ENCODE data around the gene MYO1D. TPM values are rescaled to one million over a fixed set of nuclear protein-coding genes. Genes with fewer than 3 reads are reported as not detected.

MYO1D gene
- total RNA-seq, 1 donor from 2014 or later, result 18.0 TPM

DNA sequence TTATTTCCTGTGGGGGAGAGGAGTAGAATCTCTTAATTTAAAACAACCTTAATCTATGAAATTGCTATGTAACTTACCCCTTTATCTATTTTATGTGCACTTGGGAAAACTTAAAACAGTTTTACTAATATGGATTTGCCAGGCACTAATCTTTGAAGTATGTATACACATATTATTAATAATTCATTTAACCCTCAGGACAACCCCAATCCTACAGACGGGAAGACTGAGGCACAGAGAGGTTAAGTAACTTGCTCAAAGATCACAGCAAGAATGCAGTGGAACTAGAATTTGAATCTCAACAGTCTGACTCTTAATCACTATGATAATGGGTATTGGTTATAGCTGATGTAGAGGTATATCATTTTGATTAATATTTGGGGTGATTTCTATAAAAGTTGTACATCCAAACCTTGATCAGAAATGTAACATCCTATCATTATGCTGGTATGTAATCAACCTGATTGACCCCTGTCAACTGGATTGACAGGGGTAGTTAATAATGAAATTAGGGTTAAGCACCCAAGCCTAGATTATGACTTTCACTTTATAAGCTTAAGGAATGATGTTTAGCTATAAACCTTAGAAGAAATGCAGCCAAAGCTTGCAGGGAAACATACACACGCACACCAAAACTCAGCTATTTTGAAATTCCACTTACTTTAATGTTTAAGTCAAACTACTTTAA lies 1.6 kb downstream of the MYO1D start:
- H3K27ac Mint-ChIP-seq (ENCODE audit: unreplicated experiment), result no peak overlapping the region
- H3K4me1 ChIP-seq (ENCODE audit: insufficient read depth, low read length), result peaks cover 14% of the 10 kb centered on the region
- no peak overlapping the region for H3K27ac ChIP-seq (ENCODE audit: low read depth, low read length)
- H3K27me3 Mint-ChIP-seq (ENCODE audit: low read depth, unreplicated experiment), result peaks cover 2% of the 10 kb centered on the region
- no peaks in the 10 kb centered on the region for H3K9me3 Mint-ChIP-seq (ENCODE audit: unreplicated experiment)
- no peaks in the 10 kb centered on the region for H3K9me3 ChIP-seq (ENCODE audit: insufficient read depth, low read depth, low read length)
- H2AFZ ChIP-seq (ENCODE audit: low read depth, low read length), result no peak overlapping the region
- DNase-seq (ENCODE audit: low read depth), result no peak
- peak overlapping the region; percentile 72 for H3K4me3 ChIP-seq (ENCODE audit: insufficient read depth, low read depth, low read length)
- no peaks in the 10 kb centered on the region for H3K36me3 ChIP-seq (ENCODE audit: insufficient read depth, low read length)
- no peaks in the 10 kb centered on the region for H3K36me3 Mint-ChIP-seq (ENCODE audit: low read depth, unreplicated experiment)
- no peak for FAIRE-seq
- no peak overlapping the region for H3K9ac ChIP-seq (ENCODE audit: low read length)
- H3K4me3 Mint-ChIP-seq (ENCODE audit: unreplicated experiment), result peak overlapping the region; percentile 86
- H4K20me1 ChIP-seq (ENCODE audit: insufficient read depth, low read length), result no peaks in the 10 kb centered on the region
- H3K27me3 ChIP-seq (ENCODE audit: insufficient read depth, low read length), result peaks cover 10% of the 10 kb centered on the region
- peaks cover 8% of the 10 kb centered on the region for H3K4me1 Mint-ChIP-seq (ENCODE audit: low read depth, unreplicated experiment)
- TF ChIP-seq EZH2 (IDR thresholded peaks at IDR 0.05; ENCODE audit: insufficient read depth, low read length), result peak; percentile 8
- TF ChIP-seq, protein P1, sequence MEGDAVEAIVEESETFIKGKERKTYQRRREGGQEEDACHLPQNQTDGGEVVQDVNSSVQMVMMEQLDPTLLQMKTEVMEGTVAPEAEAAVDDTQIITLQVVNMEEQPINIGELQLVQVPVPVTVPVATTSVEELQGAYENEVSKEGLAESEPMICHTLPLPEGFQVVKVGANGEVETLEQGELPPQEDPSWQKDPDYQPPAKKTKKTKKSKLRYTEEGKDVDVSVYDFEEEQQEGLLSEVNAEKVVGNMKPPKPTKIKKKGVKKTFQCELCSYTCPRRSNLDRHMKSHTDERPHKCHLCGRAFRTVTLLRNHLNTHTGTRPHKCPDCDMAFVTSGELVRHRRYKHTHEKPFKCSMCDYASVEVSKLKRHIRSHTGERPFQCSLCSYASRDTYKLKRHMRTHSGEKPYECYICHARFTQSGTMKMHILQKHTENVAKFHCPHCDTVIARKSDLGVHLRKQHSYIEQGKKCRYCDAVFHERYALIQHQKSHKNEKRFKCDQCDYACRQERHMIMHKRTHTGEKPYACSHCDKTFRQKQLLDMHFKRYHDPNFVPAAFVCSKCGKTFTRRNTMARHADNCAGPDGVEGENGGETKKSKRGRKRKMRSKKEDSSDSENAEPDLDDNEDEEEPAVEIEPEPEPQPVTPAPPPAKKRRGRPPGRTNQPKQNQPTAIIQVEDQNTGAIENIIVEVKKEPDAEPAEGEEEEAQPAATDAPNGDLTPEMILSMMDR (IDR thresholded peaks at IDR 0.05; ENCODE audit: insufficient read depth, low read depth, low read length), result no peak
- no peaks in the 10 kb centered on the region for H3K79me2 ChIP-seq (ENCODE audit: insufficient read depth, low read length)
- H3K4me2 ChIP-seq (ENCODE audit: low read length), result peak overlapping the region; percentile 98

DNA sequence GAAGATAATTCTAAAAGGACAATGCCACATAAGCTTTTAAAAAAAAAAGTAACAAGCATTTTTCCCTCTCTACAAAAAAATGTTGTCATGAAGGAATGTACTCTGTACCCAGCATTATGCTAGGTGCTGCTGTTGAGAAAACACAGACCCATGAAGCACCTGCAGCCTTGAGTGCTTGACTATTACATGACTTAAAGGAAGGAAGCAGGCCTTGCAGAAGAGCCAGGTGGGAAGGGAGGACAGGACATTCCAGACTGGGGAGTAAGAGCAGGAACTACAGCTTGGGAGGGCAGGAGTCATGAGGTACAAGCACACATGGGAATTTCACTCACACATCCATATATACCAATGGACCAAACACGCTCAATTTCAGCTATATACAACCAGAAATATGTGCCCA lies 3.8 kb downstream of the MYO1D start:
- H4K20me1 ChIP-seq (ENCODE audit: insufficient read depth, low read length), result no peaks in the 10 kb centered on the region
- TF ChIP-seq, protein P1 (IDR thresholded peaks at IDR 0.05; ENCODE audit: insufficient read depth, low read depth, low read length), result no peak
- no peak for TF ChIP-seq EZH2 (IDR thresholded peaks at IDR 0.05; ENCODE audit: insufficient read depth, low read length)
- Mint-ChIP-seq H3K27ac (ENCODE audit: unreplicated experiment) (no peak overlapping the region), H3K9me3 (ENCODE audit: unreplicated experiment) (no peaks in the 10 kb centered on the region), H3K4me1 (ENCODE audit: low read depth, unreplicated experiment) (peaks cover 21% of the 10 kb centered on the region), H3K27me3 (ENCODE audit: low read depth, unreplicated experiment) (no peaks in the 10 kb centered on the region), H3K4me3 (ENCODE audit: unreplicated experiment) (no peak overlapping the region), H3K36me3 (ENCODE audit: low read depth, unreplicated experiment) (no peaks in the 10 kb centered on the region)
- H3K36me3 ChIP-seq (ENCODE audit: insufficient read depth, low read length), result no peaks in the 10 kb centered on the region
- DNase-seq (ENCODE audit: low read depth) (no peak), FAIRE-seq (no peak)
- no peak overlapping the region for H3K9ac ChIP-seq (ENCODE audit: low read length)
- no peak overlapping the region for H3K27ac ChIP-seq (ENCODE audit: low read depth, low read length)
- no peak overlapping the region for H3K4me3 ChIP-seq (ENCODE audit: insufficient read depth, low read depth, low read length)
- H3K9me3 ChIP-seq (ENCODE audit: insufficient read depth, low read depth, low read length), result no peaks in the 10 kb centered on the region
- no peaks in the 10 kb centered on the region for H3K79me2 ChIP-seq (ENCODE audit: insufficient read depth, low read length)
- H3K27me3 ChIP-seq (ENCODE audit: insufficient read depth, low read length), result peaks cover 6% of the 10 kb centered on the region
- H2AFZ ChIP-seq (ENCODE audit: low read depth, low read length), result no peak overlapping the region
- H3K4me1 ChIP-seq (ENCODE audit: insufficient read depth, low read length), result peaks cover 14% of the 10 kb centered on the region
- H3K4me2 ChIP-seq (ENCODE audit: low read length), result no peak overlapping the region

DNA sequence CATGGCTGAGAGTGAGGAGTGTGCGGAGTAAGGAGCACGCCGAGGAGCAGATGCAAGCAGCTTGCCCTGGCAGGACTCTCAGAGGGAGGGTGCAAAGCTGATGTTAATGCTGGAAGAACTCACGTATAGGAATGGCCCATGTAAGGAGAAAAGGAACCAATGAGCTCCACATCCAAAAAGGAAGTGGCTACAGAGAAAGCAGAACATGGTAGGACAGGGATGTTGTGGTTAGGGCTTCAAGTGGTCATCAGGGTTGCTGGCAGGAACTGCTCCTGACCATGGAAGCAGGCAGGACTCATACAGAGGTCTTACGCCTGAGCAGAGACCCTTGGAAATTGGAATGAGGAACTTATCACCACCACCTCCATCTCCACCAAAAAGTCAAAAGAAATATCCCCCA lies 5.2 kb downstream of the MYO1D start:
- Histone ChIP-seq H3K4me3 (ENCODE audit: insufficient read depth, low read depth, low read length) (no peak overlapping the region), H3K27me3 (ENCODE audit: insufficient read depth, low read length) (peaks cover 6% of the 10 kb centered on the region), H3K9me3 (ENCODE audit: insufficient read depth, low read depth, low read length) (no peaks in the 10 kb centered on the region), H2AFZ (ENCODE audit: low read depth, low read length) (no peak overlapping the region), H3K4me2 (ENCODE audit: low read length) (no peak overlapping the region), H3K36me3 (ENCODE audit: insufficient read depth, low read length) (no peaks in the 10 kb centered on the region), H4K20me1 (ENCODE audit: insufficient read depth, low read length) (no peaks in the 10 kb centered on the region), H3K9ac (ENCODE audit: low read length) (no peak overlapping the region), H3K79me2 (ENCODE audit: insufficient read depth, low read length) (no peaks in the 10 kb centered on the region), H3K27ac (ENCODE audit: low read depth, low read length) (no peak overlapping the region), H3K4me1 (ENCODE audit: insufficient read depth, low read length) (peaks cover 11% of the 10 kb centered on the region)
- H3K4me1 Mint-ChIP-seq (ENCODE audit: low read depth, unreplicated experiment), result peaks cover 21% of the 10 kb centered on the region
- FAIRE-seq, result no peak
- no peaks in the 10 kb centered on the region for H3K27me3 Mint-ChIP-seq (ENCODE audit: low read depth, unreplicated experiment)
- no peak overlapping the region for H3K4me3 Mint-ChIP-seq (ENCODE audit: unreplicated experiment)
- no peak overlapping the region for H3K27ac Mint-ChIP-seq (ENCODE audit: unreplicated experiment)
- H3K9me3 Mint-ChIP-seq (ENCODE audit: unreplicated experiment), result no peaks in the 10 kb centered on the region
- TF ChIP-seq, protein P1 (IDR thresholded peaks at IDR 0.05; ENCODE audit: insufficient read depth, low read depth, low read length), result no peak
- no peak for TF ChIP-seq EZH2 (IDR thresholded peaks at IDR 0.05; ENCODE audit: insufficient read depth, low read length)
- no peak for DNase-seq (ENCODE audit: low read depth)
- H3K36me3 Mint-ChIP-seq (ENCODE audit: low read depth, unreplicated experiment), result no peaks in the 10 kb centered on the region
